Psoas muscle (tissue), 8 donors: Measurements from ENCODE around the gene ZNF575. TPM values are rescaled to one million over a fixed set of nuclear protein-coding genes. Genes with fewer than 3 reads are reported as not detected.
"Not testable (repeated sequence)": the region's sequence is repeated elsewhere in the genome, so short reads cannot be mapped to it uniquely, and the experiment has no call there.

ENCODE experiments used
- ATAC-seq, 4 donors: fragments of 200-7000 bp; cut with Tn5 transposase; one replicate each; pipeline ENCODE4 v1.9.1; 2020; ENCODE audit warnings: moderate library complexity in 3 of 4, mild to moderate bottlenecking in 2 of 4
- DNase-seq, 2 donors: peaks; one replicate each; pipeline ENCODE4 v3.0.0-alpha.2; 2020
- H3K27ac ChIP-seq: fragments of 200-600 bp; one replicate; pipeline ENCODE4 v1.8.0; 2022
- H3K27me3 ChIP-seq, 3 donors: fragments of 200-600 bp in 1 of 3; one replicate each; pipeline versions ENCODE4 v1.6.1 to v1.8.0; 2013 to 2022; ENCODE audit warnings: low read length in 2 of 3, mild to moderate bottlenecking in 2 of 3, moderate library complexity in 1 of 3; ENCODE audit not compliant: insufficient read depth in 3 of 3
- H3K36me3 ChIP-seq, 2 donors: fragments of 200-600 bp in 1 of 2; one replicate each; pipeline versions ENCODE4 v1.6.1 to v1.8.0; 2013 to 2022; ENCODE audit warnings: low read depth in 1 of 2, mild to moderate bottlenecking in 1 of 2, moderate library complexity in 1 of 2; ENCODE audit not compliant: insufficient read depth in 1 of 2
- H3K4me1 ChIP-seq: fragments of 200-600 bp; one replicate; pipeline ENCODE4 v1.8.0; 2022
- H3K4me3 ChIP-seq: fragments of 200-600 bp; one replicate; pipeline ENCODE4 v1.8.0; 2022; ENCODE audit warnings: mild to moderate bottlenecking
- H3K9me3 ChIP-seq: fragments of 200-600 bp; one replicate; pipeline ENCODE4 v1.8.0; 2022
- CTCF ChIP-seq: fragments of 200-600 bp; IDR thresholded peaks from one replicate; pipeline ENCODE4 v1.8.0; 2022; ENCODE audit warnings: antibody characterized with exemption
- WGBS, 3 donors: extraction: QIAGEN DNeasy Blood & Tissue Kit; methylation state at CpG; one replicate each; pipeline versions ENCODE4 v1.1.6 to v1.1.7; 2013; 5-methylcytosine and 5-hydroxymethylcytosine counted together
- intact Hi-C, 2 donors: fragments of 100-400 bp; cut with DNase I; formaldehyde crosslinking; loops; one replicate each; pipeline versions ENCODE4 v1.11.0 to v1.14.2; 2022
- polyA plus RNA-seq, 3 donors: library from polyadenylated mRNA; stranded (reverse); fragments of 200-250 nt; gene quantifications; one replicate each; pipeline ENCODE4 v1.2.3, GENCODE V29; 2013
- total RNA-seq, 4 donors: library from RNA; stranded (reverse); fragmentation: NEBNext Ultra II Directional in 2 of 4; extraction: Animal tissue kit (Norgen Biotek cat#: 25700) in 2 of 4; gene quantifications; one replicate each; pipeline versions ENCODE4 v1.2.1 to v1.2.4, GENCODE V29; 2021 to 2023
- donor health status: healthy with polysubstance abuse.
- donor health status: DM: no; HTN: no; CAD: no; lungs with moderate emphysema.
- donor health status: Bipolar disorder and iron deficiency.
- donor health status: healthy.
- donor health status: DM: yes; HTN: yes; CAD: no.
- donor health status: DM: no; HTN: no; CAD: no.
- donor health status: DM: no; HTN: no; CAD: no.
- donor health status: DM: yes; HTN: yes; CAD: no.

Gene ZNF575
- total and polyA plus RNA-seq, 7 donors, result 0.23 to 1.6 (median 1.0) TPM

GRCh38 chr19:43505941-43506340, 27.0 kb upstream of the ZNF575 start:
- intact Hi-C loops, result no loop called here
- peaks cover 11% of the 10 kb centered on the region for H3K4me1 ChIP-seq
- H3K4me3 ChIP-seq, result no peak overlapping the region
- no peak for DNase-seq
- H3K27ac ChIP-seq, result no peak overlapping the region
- peaks cover 0 to 35% of the 10 kb centered on the region in 2 donors for H3K36me3 ChIP-seq
- H3K27me3 ChIP-seq, result no peaks in the 10 kb centered on the region
- WGBS, 3 donors, result 94 to 97% (median 96%) methylated on average over 5 of the region's 5 CpGs
- no peak for TF ChIP-seq CTCF
- no peaks in the 10 kb centered on the region for H3K9me3 ChIP-seq
- ATAC-seq, result no peak

GRCh38 chr19:43506629-43507028, 26.4 kb upstream of the ZNF575 start:
- Histone ChIP-seq H3K36me3 (peaks cover 0 to 36% of the 10 kb centered on the region in 2 donors), H3K4me1 (peaks cover 11% of the 10 kb centered on the region), H3K27ac (no peak overlapping the region), H3K4me3 (no peak overlapping the region), H3K9me3 (no peaks in the 10 kb centered on the region), H3K27me3 (no peaks in the 10 kb centered on the region)
- no peak for TF ChIP-seq CTCF
- intact Hi-C loops, result no loop called here
- DNase-seq, result no peak
- 89 to 93% (median 93%) methylated on average over 5 of the region's 5 CpGs for WGBS, 3 donors
- no peak for ATAC-seq

GRCh38 chr19:43507880-43508279, 25.1 kb upstream of the ZNF575 start:
- no peak for TF ChIP-seq CTCF
- Histone ChIP-seq H3K4me3 (no peak overlapping the region), H3K9me3 (no peaks in the 10 kb centered on the region), H3K27ac (no peak overlapping the region), H3K27me3 (no peaks in the 10 kb centered on the region), H3K4me1 (peaks cover 10% of the 10 kb centered on the region), H3K36me3 (peaks cover 0 to 32% of the 10 kb centered on the region in 2 donors)
- ATAC-seq (no peak), DNase-seq (no peak)
- intact Hi-C loops, result no loop called here
- WGBS, 3 donors, result 79 to 89% (median 80%) methylated on average over 2 of the region's 2 CpGs

GRCh38 chr19:43510713-43511112, 22.3 kb upstream of the ZNF575 start:
- Histone ChIP-seq H3K27me3 (no peaks in the 10 kb centered on the region), H3K9me3 (no peaks in the 10 kb centered on the region), H3K4me3 (no peak overlapping the region), H3K27ac (no peak overlapping the region), H3K36me3 (peaks cover 0 to 39% of the 10 kb centered on the region in 2 donors), H3K4me1 (no peaks in the 10 kb centered on the region)
- DNase-seq (no peak), ATAC-seq (no peak)
- no peak for TF ChIP-seq CTCF
- intact Hi-C loops, result no loop called here
- 97 to 98% (median 98%) methylated on average over 9 of the region's 9 CpGs for WGBS, 3 donors

- 92 to 94% (median 93%) methylated on average over 5 of the region's 5 CpGs for WGBS, 3 donors
- Histone ChIP-seq H3K36me3 (peaks cover 0 to 39% of the 10 kb centered on the region in 2 donors), H3K9me3 (no peaks in the 10 kb centered on the region), H3K27me3 (no peaks in the 10 kb centered on the region), H3K27ac (no peak overlapping the region), H3K4me1 (no peaks in the 10 kb centered on the region), H3K4me3 (no peak overlapping the region)
- ATAC-seq, result no peak
- no peak for DNase-seq
- no peak for TF ChIP-seq CTCF
- intact Hi-C loops, result no loop called here
Measured at GRCh38 chr19:43511324-43511723, 21.7 kb upstream of the ZNF575 start.

GRCh38 chr19:43512399-43512798, 20.6 kb upstream of the ZNF575 start:
- intact Hi-C loops, H3K27me3 ChIP-seq, ATAC-seq, H3K9me3 ChIP-seq, DNase-seq, H3K4me1 ChIP-seq, H3K4me3 ChIP-seq, H3K27ac ChIP-seq: not testable (repeated sequence)
- peaks cover 0 to 39% of the 10 kb centered on the region in 2 donors for H3K36me3 ChIP-seq
